Left renal pelvis (tissue), 4 donors: ENCODE measurements around the gene FOXO3. TPM values are rescaled to one million over a fixed set of nuclear protein-coding genes. Genes with fewer than 3 reads are reported as not detected.

Experiments used
- DNase-seq, 4 donors: peaks; one replicate each; pipeline ENCODE4 v3.0.0-alpha.2; 2013; ENCODE audit warnings: low read depth in 4 of 4, low spot score in 3 of 4
- polyA plus RNA-seq, 4 donors: library from polyadenylated mRNA; unstranded; fragments of 120-200 nt; gene quantifications; one replicate each; pipeline ENCODE4 v1.2.1, GENCODE V29; 2013; ENCODE audit not compliant: insufficient read length in 4 of 4

FOXO3 gene
- polyA plus RNA-seq, 4 donors = 46.2 to 57.3 (median 51.5) TPM

- DNase-seq = no peak
Observed at GRCh38 chr6:108574457-108575141, 13.9 kb downstream of the FOXO3 start.

GRCh38 chr6:108575905-108576494 lies 15.3 kb downstream of the FOXO3 start:
- no peak for DNase-seq

DNA sequence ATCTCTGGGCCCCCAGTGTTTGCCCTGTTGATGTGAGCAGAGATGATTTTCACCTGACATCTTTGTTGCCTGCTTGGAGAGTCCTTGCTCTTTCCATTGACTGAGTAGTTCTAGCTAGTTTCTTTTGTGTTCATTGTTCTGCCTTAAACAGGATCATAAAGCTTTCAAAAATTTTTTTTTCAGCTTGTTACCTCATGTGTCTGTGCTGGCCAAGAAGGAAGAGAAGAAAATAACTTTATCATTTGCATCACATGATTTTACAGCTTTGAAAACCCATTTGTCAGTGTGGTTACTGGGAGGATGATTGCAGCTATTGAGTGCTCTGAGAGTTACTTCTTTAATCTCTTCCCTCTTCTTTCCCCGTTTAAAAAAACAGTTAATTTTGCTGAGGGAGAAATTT lies 16.0 kb downstream of the FOXO3 start:
- no peak for DNase-seq

DNA sequence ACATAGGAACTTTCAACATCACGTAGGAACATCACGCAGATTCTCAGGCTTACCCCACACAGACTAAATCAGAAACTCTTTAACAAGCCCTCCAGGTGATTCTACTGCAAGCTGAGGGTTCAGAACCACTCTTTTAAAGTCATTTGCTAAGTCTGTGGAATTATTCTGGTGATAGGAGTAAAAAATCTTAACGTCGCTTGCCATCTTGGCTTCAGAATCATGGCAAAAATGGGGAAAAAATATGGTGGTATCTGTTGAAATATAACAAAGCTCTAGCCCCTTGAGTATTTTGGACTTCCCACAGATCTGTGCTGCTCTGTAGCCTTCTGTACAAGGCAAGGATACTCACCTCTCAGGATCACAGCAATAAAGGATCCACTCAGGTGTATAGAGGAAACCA lies 17.4 kb downstream of the FOXO3 start:
- no peak for DNase-seq

GRCh38 chr6:108578595-108579327 lies 18.0 kb downstream of the FOXO3 start:
- no peak for DNase-seq

DNA sequence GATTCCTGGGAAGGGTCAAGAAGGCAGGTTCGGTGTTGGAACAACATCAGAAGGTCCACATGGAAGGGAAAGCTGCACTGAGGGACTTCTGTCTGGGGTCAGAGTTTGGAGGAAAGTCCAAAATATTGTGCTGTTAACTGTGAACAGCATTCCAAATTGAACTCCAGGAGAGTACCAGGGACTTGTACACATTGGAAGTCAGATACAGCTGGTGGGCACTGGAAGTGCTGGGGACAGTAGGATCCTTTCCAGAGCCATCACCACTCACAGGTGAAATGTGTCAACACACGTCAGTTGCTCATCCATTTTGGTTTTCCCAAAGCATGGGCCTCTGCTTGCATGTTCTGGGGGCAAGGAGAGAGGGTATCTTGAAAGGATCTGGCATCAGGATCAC lies 18.6 kb downstream of the FOXO3 start:
- no peak for DNase-seq

- DNase-seq = no peak
Observed at GRCh38 chr6:108580646-108581045, 19.9 kb downstream of the FOXO3 start.

DNA sequence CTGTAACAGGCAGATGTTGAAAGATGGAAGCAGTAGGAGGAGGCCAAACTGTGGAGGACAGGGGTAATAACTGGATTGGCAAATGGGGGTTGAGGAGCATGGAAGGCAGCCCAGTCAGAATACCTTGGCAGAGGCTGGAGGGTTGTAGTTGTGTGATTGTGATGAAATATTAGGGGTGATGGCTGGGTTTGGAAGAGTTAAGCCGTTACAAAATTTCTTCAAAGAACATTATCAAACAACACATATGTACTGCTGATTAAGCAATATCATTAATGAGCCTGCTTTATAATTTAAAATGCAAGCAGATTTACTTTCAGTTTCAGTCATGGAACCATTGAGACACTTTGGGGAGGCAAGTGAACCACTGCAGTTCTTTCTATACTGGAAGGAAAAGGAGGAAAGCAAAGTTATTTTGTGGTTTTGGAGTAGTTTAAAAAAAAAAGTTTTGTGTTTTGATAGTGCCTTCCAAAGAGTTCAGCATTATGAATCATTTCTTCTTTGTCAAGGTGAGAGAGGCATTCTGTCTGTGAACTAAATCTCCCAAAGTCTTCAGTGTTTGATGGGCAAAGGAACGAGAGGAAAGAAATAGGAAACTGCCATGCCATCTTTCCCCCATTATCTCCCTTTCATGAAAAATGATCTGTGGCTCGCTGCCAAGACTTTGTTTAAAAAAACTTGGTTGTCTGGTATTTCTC lies 20.7 kb downstream of the FOXO3 start:
- DNase-seq = no peak

GRCh38 chr6:108581932-108582475 lies 21.3 kb downstream of the FOXO3 start:
- DNase-seq = no peak

GRCh38 chr6:108582618-108583017 lies 21.9 kb downstream of the FOXO3 start:
- no peak for DNase-seq

GRCh38 chr6:108584323-108584722 lies 23.6 kb downstream of the FOXO3 start:
- DNase-seq = no peak

GRCh38 chr6:108585359-108585758 lies 24.6 kb downstream of the FOXO3 start:
- no peak for DNase-seq

- no peak for DNase-seq
Observed at GRCh38 chr6:108585921-108586536, 25.3 kb downstream of the FOXO3 start.

GRCh38 chr6:108587258-108588059 lies 26.7 kb downstream of the FOXO3 start:
- no peak for DNase-seq

DNA sequence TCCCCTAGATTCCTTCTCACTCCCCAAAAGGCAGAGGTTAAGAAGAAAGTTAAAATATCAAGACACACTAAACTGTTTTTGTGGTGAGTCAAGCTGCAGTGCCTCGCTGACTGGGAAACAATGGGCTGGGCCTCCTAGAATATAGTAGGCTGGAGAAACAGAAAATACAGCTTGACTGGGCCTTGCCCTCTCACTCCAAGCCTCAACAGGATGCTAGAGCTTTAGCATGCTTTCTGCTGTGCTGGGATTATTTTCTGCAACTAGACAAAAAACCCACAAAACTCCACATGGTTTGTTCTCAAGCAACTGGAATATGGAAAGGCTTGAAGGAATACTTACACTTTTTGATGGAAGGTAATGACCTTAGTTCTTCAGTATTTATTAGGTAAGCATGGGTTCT lies 27.9 kb downstream of the FOXO3 start:
- DNase-seq = no peak

- DNase-seq = peak in 3 of 4 donors; percentile 66 to 76 (median 69)
Observed at GRCh38 chr6:108589244-108589791, 28.6 kb downstream of the FOXO3 start.

- DNase-seq = no peak
Observed at GRCh38 chr6:108591040-108591816, 30.5 kb downstream of the FOXO3 start.
